Stimulated activated CD8-positive, alpha-beta memory T cell treated with anti-CD3 and anti-CD28 coated beads, Interleukin-4, amount 100 ng/mL, for 24 hours (primary cell): ENCODE measurements around the gene PHF2.

Experiments
- DNase-seq: peaks from one replicate; pipeline ENCODE4 v3.0.0-alpha.2; 2020; ENCODE audit warnings: low read depth

PHF2 gene

GRCh38 chr9:93652604-93653592 lies 76.5 kb downstream of the PHF2 start:
- no peak for DNase-seq

- DNase-seq, result no peak
These were observed 77.4 kb downstream of the PHF2 start for GRCh38 chr9:93653760-93654159.

- DNase-seq, result no peak
These were observed 78.1 kb downstream of the PHF2 start for GRCh38 chr9:93654351-93654961.

- no peak for DNase-seq
These were observed 79.4 kb downstream of the PHF2 start for GRCh38 chr9:93655621-93656425.

- no peak for DNase-seq
These were observed 80.2 kb downstream of the PHF2 start for GRCh38 chr9:93656426-93657239.

- no peak for DNase-seq
These were observed 81.1 kb downstream of the PHF2 start for GRCh38 chr9:93657331-93658111.

GRCh38 chr9:93658184-93658925 lies 82.0 kb downstream of the PHF2 start:
- no peak for DNase-seq

GRCh38 chr9:93659044-93659836 lies 82.9 kb downstream of the PHF2 start:
- DNase-seq, result no peak

- DNase-seq, result no peak
These were observed 83.4 kb downstream of the PHF2 start for GRCh38 chr9:93659837-93660177.

GRCh38 chr9:93660352-93661046 lies 84.1 kb downstream of the PHF2 start:
- DNase-seq, result no peak

- DNase-seq, result no peak
These were observed 85.2 kb downstream of the PHF2 start for GRCh38 chr9:93661591-93661990.

GRCh38 chr9:93662016-93662638 lies 85.7 kb downstream of the PHF2 start:
- DNase-seq, result no peak

GRCh38 chr9:93662952-93663572 lies 86.7 kb downstream of the PHF2 start:
- no peak for DNase-seq

GRCh38 chr9:93663877-93664548 lies 87.6 kb downstream of the PHF2 start:
- no peak for DNase-seq

- DNase-seq, result no peak
These were observed 88.3 kb downstream of the PHF2 start for GRCh38 chr9:93664549-93665120.

GRCh38 chr9:93665128-93665636 lies 88.8 kb downstream of the PHF2 start:
- no peak for DNase-seq
